Muscle layer of duodenum (tissue), 2 donors: ENCODE data around the gene IRX4.

Source experiments
- H3K27ac ChIP-seq: one replicate; pipeline ENCODE4 v1.7.0; 2013; ENCODE audit warnings: mild to moderate bottlenecking, low read length
- H3K27me3 ChIP-seq: one replicate; pipeline ENCODE4 v1.7.0; 2013; ENCODE audit warnings: low read depth, mild to moderate bottlenecking, control low read depth, low read length
- H3K36me3 ChIP-seq, 2 donors: one replicate each; pipeline ENCODE4 v1.7.0; 2013; ENCODE audit warnings: low read length in 2 of 2, control low read depth in 1 of 2, mild to moderate bottlenecking in 1 of 2; ENCODE audit not compliant: insufficient read depth in 2 of 2, control insufficient read depth in 1 of 2
- H3K4me1 ChIP-seq, 2 donors: one replicate each; pipeline ENCODE4 v1.7.0; 2013; ENCODE audit warnings: low read length in 2 of 2, mild to moderate bottlenecking in 2 of 2, control low read depth in 1 of 2, moderate library complexity in 1 of 2; ENCODE audit not compliant: insufficient read depth in 2 of 2, control insufficient read depth in 1 of 2
- H3K4me3 ChIP-seq, 2 donors: one replicate each; pipeline ENCODE4 v1.7.0; 2013; ENCODE audit warnings: low read length in 2 of 2, low read depth in 1 of 2, mild to moderate bottlenecking in 1 of 2
- H3K9me3 ChIP-seq, 2 donors: one replicate each; pipeline ENCODE4 v1.7.0; 2013; ENCODE audit warnings: low read length in 2 of 2, control low read depth in 1 of 2, mild to moderate bottlenecking in 1 of 2; ENCODE audit not compliant: control insufficient read depth in 1 of 2
- donor health status: healthy.

The IRX4 gene

GRCh38 chr5:1860021-1860610 is 22.6 kb downstream of the IRX4 start:
- H3K4me1 ChIP-seq = no peaks in the 10 kb centered on the region
- no peaks in the 10 kb centered on the region for H3K36me3 ChIP-seq
- peaks cover 10% of the 10 kb centered on the region for H3K27me3 ChIP-seq
- no peak overlapping the region for H3K4me3 ChIP-seq
- no peak overlapping the region for H3K27ac ChIP-seq
- no peaks in the 10 kb centered on the region for H3K9me3 ChIP-seq

- no peaks in the 10 kb centered on the region for H3K36me3 ChIP-seq
Measured at GRCh38 chr5:1859099-1859498, 23.6 kb downstream of the IRX4 start.

GRCh38 chr5:1858436-1858835 is 24.3 kb downstream of the IRX4 start:
- no peaks in the 10 kb centered on the region for H3K4me1 ChIP-seq
- no peaks in the 10 kb centered on the region for H3K9me3 ChIP-seq
- no peak overlapping the region for H3K27ac ChIP-seq
- peaks cover 6% of the 10 kb centered on the region for H3K27me3 ChIP-seq
- no peaks in the 10 kb centered on the region for H3K36me3 ChIP-seq
- H3K4me3 ChIP-seq = no peak overlapping the region

More at GRCh38 chr5:1859099-1859498, 23.6 kb downstream of the IRX4 start:
- H3K9me3 ChIP-seq = no peaks in the 10 kb centered on the region
- peaks cover 6% of the 10 kb centered on the region for H3K27me3 ChIP-seq
- no peak overlapping the region for H3K4me3 ChIP-seq
- H3K27ac ChIP-seq = no peak overlapping the region
- H3K4me1 ChIP-seq = no peaks in the 10 kb centered on the region

- Histone ChIP-seq H3K36me3 (no peaks in the 10 kb centered on the region), H3K4me3 (no peak overlapping the region), H3K4me1 (no peaks in the 10 kb centered on the region), H3K9me3 (no peaks in the 10 kb centered on the region), H3K27ac (no peak overlapping the region), H3K27me3 (peaks cover 6% of the 10 kb centered on the region)
Measured at GRCh38 chr5:1857256-1857600, 25.5 kb downstream of the IRX4 start.

GRCh38 chr5:1856596-1857255 is 26.0 kb downstream of the IRX4 start:
- Histone ChIP-seq H3K4me3 (no peak overlapping the region), H3K36me3 (no peaks in the 10 kb centered on the region), H3K27ac (no peak overlapping the region), H3K27me3 (peaks cover under 1% of the 10 kb centered on the region), H3K9me3 (no peaks in the 10 kb centered on the region), H3K4me1 (no peaks in the 10 kb centered on the region)

- Histone ChIP-seq H3K9me3 (no peaks in the 10 kb centered on the region), H3K4me3 (no peak overlapping the region), H3K4me1 (peaks cover 0 to 5% of the 10 kb centered on the region in 2 donors), H3K27ac (no peak overlapping the region), H3K27me3 (peaks cover 2% of the 10 kb centered on the region), H3K36me3 (no peaks in the 10 kb centered on the region)
Measured at GRCh38 chr5:1855596-1855995, 27.1 kb downstream of the IRX4 start.

GRCh38 chr5:1855075-1855474 is 27.6 kb downstream of the IRX4 start:
- Histone ChIP-seq H3K27me3 (peaks cover 7% of the 10 kb centered on the region), H3K9me3 (no peaks in the 10 kb centered on the region), H3K36me3 (no peaks in the 10 kb centered on the region), H3K4me1 (peaks cover 0 to 5% of the 10 kb centered on the region in 2 donors), H3K27ac (no peak overlapping the region), H3K4me3 (no peak overlapping the region)

- H3K27ac ChIP-seq = no peak overlapping the region
- H3K4me1 ChIP-seq = peaks cover 0 to 5% of the 10 kb centered on the region in 2 donors
- H3K9me3 ChIP-seq = no peaks in the 10 kb centered on the region
- H3K36me3 ChIP-seq = no peaks in the 10 kb centered on the region
- no peak overlapping the region for H3K4me3 ChIP-seq
- peaks cover 11% of the 10 kb centered on the region for H3K27me3 ChIP-seq
Measured at GRCh38 chr5:1853531-1853930, 29.2 kb downstream of the IRX4 start.

- Histone ChIP-seq H3K27me3 (peaks cover 11% of the 10 kb centered on the region), H3K4me3 (no peak overlapping the region), H3K9me3 (no peaks in the 10 kb centered on the region)
Measured at GRCh38 chr5:1852324-1852947, 30.3 kb downstream of the IRX4 start.

GRCh38 chr5:1851290-1851934 is 31.3 kb downstream of the IRX4 start:
- Histone ChIP-seq H3K27ac (no peak overlapping the region), H3K4me1 (peaks cover 0 to 5% of the 10 kb centered on the region in 2 donors), H3K36me3 (no peaks in the 10 kb centered on the region), H3K4me3 (no peak overlapping the region), H3K9me3 (no peaks in the 10 kb centered on the region), H3K27me3 (peaks cover 11% of the 10 kb centered on the region)

More at GRCh38 chr5:1852324-1852947, 30.3 kb downstream of the IRX4 start:
- peaks cover 0 to 5% of the 10 kb centered on the region in 2 donors for H3K4me1 ChIP-seq
- no peaks in the 10 kb centered on the region for H3K36me3 ChIP-seq
- H3K27ac ChIP-seq = no peak overlapping the region

GRCh38 chr5:1850324-1851154 is 32.2 kb downstream of the IRX4 start:
- H3K27ac ChIP-seq = no peak overlapping the region
- H3K4me3 ChIP-seq = no peak overlapping the region
- H3K36me3 ChIP-seq = no peaks in the 10 kb centered on the region
- H3K27me3 ChIP-seq = peaks cover 11% of the 10 kb centered on the region
- H3K4me1 ChIP-seq = peaks cover 0 to 5% of the 10 kb centered on the region in 2 donors
- H3K9me3 ChIP-seq = no peaks in the 10 kb centered on the region
